HK-2 (cell line): ENCODE results near the gene TCF21.

Experiments
- DNase-seq: peaks from one replicate; pipeline ENCODE4 v3.0.0-alpha.2; 2018; ENCODE audit not compliant: unreplicated experiment

TCF21 gene

GRCh38 chr6:133889557-133890403 is 867 bp downstream of the TCF21 start:
- DNase-seq: no peak

- DNase-seq: no peak
Observed at GRCh38 chr6:133890711-133891148, 1.8 kb downstream of the TCF21 start.

- peak; percentile 53 for DNase-seq
Observed at GRCh38 chr6:133891149-133891926, 2.4 kb downstream of the TCF21 start.

- no peak for DNase-seq
Observed at GRCh38 chr6:133891927-133892812, 3.3 kb downstream of the TCF21 start.

GRCh38 chr6:133892813-133893691 is 4.1 kb downstream of the TCF21 start:
- no peak for DNase-seq

GRCh38 chr6:133893946-133894345 is 5.0 kb downstream of the TCF21 start:
- no peak for DNase-seq

- DNase-seq: no peak
Observed at GRCh38 chr6:133894369-133894768, 5.5 kb downstream of the TCF21 start.

GRCh38 chr6:133894795-133895358 is 6.0 kb downstream of the TCF21 start:
- no peak for DNase-seq

- DNase-seq: no peak
Observed at GRCh38 chr6:133895573-133896343, 6.8 kb downstream of the TCF21 start.

- DNase-seq: no peak
Observed at GRCh38 chr6:133896344-133896721, 7.4 kb downstream of the TCF21 start.

GRCh38 chr6:133898263-133898662 is 9.3 kb downstream of the TCF21 start:
- DNase-seq: no peak

GRCh38 chr6:133899556-133899955 is 10.6 kb downstream of the TCF21 start:
- DNase-seq: no peak

GRCh38 chr6:133903855-133904254 is 14.9 kb downstream of the TCF21 start:
- DNase-seq: no peak

- no peak for DNase-seq
Observed at GRCh38 chr6:133906050-133906449, 17.1 kb downstream of the TCF21 start.

GRCh38 chr6:133916650-133917151 is 27.8 kb downstream of the TCF21 start:
- DNase-seq: peak; percentile 89

GRCh38 chr6:133917781-133918180 is 28.9 kb downstream of the TCF21 start:
- no peak for DNase-seq

GRCh38 chr6:133918208-133918930 is 29.5 kb downstream of the TCF21 start:
- no peak for DNase-seq

GRCh38 chr6:133919362-133919761 is 30.4 kb downstream of the TCF21 start:
- no peak for DNase-seq
